Activated T-helper 2 cell treated with anti-CD3 and anti-CD28 coated beads, Interferon-gamma antibody, Interleukin-2, Interleukin-4, amounts not matched to agents 10 μg/mL and 5 μg/mL and 100 μg/mL, durations not matched to agents 14 hours and 24 hours and 36 hours (primary cell): ENCODE measurements around the gene CSTF3. TPM values are rescaled to one million over a fixed set of nuclear protein-coding genes. Genes with fewer than 3 reads are reported as not detected.

Experiments used
- DNase-seq: peaks from one replicate; pipeline ENCODE4 v3.0.0; 2021; ENCODE audit warnings: low spot score
- H3K27ac Mint-ChIP-seq: one replicate; pipeline ENCODE4 v1.8.0; 2021; ENCODE audit warnings: mixed read lengths
- H3K27me3 Mint-ChIP-seq: one replicate; pipeline ENCODE4 v1.8.0; 2021; ENCODE audit warnings: low read depth, mixed read lengths
- H3K36me3 Mint-ChIP-seq: one replicate; pipeline ENCODE4 v1.8.0; 2021; ENCODE audit warnings: low read depth, mixed read lengths
- H3K4me1 Mint-ChIP-seq: one replicate; pipeline ENCODE4 v1.8.0; 2021; ENCODE audit warnings: low read depth, mixed read lengths
- H3K4me3 Mint-ChIP-seq: one replicate; pipeline ENCODE4 v1.8.0; 2021; ENCODE audit warnings: low read depth, mild to moderate bottlenecking, moderate library complexity, mixed read lengths
- H3K9me3 Mint-ChIP-seq: one replicate; pipeline ENCODE4 v1.8.0; 2021; ENCODE audit warnings: mixed read lengths
- intact Hi-C: fragments of 100-400 bp; cut with micrococcal nuclease; formaldehyde crosslinking; loops from one replicate; pipeline ENCODE4 v1.15.1; 2023
- total RNA-seq: library from RNA; stranded (reverse); gene quantifications from 2 replicates; pipeline ENCODE4 v1.2.3, GENCODE V29; 2022

CSTF3 gene
- total RNA-seq, 1 donor from 2014 or later: 38.6 TPM

DNA sequence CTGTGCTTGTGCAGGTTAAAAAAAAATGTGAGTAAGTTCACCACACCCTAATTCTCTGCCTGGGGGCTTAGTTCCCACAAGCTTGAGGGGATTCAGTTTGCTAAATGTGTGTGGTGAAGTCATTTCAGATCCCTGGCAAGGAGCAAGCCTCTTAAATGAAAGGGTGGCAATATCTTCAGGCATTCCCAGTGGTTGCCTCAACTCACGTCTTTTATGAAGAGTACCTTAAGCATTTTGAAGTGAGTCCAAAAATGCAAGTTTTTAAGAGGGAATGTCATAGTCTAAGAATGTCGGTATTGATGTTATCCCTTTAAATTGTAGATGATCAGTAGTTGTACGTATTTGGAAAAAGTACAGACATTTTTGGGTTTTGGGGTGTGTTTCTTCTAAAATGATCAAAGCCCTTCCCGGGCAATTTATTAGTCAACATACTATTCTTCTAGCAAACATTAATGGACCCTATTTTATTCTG lies 117.0 kb downstream of the CSTF3 start:
- peaks cover 38% of the 10 kb centered on the region for H3K4me1 Mint-ChIP-seq
- no peaks in the 10 kb centered on the region for H3K9me3 Mint-ChIP-seq
- peaks cover 56% of the 10 kb centered on the region for H3K36me3 Mint-ChIP-seq
- no peaks in the 10 kb centered on the region for H3K27me3 Mint-ChIP-seq
- no peak overlapping the region for H3K4me3 Mint-ChIP-seq
- DNase-seq: no peak
- no peak overlapping the region for H3K27ac Mint-ChIP-seq
- intact Hi-C loops: loop anchor here (10.0 kb wide), 1 partner anchor 680 kb away; no protein-coding TSS in a partner anchor

DNA sequence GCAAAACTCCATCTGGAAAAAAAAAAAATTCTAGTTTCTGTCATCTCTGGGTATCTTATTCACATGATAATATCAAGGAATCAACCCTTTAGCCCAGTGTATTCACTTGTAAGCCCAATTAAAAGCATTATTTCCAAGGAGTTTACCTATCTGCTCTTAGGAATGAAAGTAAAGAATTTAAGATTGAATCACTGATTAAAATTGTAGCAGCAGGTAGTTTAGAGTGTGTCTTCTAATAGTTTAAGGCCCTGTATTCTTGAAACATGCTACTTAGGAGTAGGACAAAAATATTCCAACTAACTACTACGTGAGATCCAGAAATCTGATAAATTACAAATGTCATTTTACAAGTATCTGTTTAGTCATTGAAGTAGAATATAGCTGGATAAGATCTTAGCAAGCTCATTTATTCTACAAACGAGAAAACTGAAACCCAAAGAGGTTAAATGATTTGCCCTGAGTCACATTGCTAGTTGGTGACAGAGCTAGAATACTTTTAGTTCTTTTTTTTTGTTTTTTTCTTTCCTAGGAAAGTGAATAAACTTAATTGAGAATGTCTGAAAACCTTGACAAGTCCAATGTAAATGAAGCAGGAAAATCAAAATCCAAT lies 118.0 kb downstream of the CSTF3 start:
- peaks cover 38% of the 10 kb centered on the region for H3K4me1 Mint-ChIP-seq
- H3K9me3 Mint-ChIP-seq: no peaks in the 10 kb centered on the region
- H3K36me3 Mint-ChIP-seq: peaks cover 53% of the 10 kb centered on the region
- peak overlapping the region; percentile 81 for H3K27ac Mint-ChIP-seq
- intact Hi-C loops: loop anchor here (1.0 to 10.0 kb wide), 2 partner anchors 32 to 681 kb away; no protein-coding TSS in a partner anchor
- H3K4me3 Mint-ChIP-seq: peak overlapping the region; percentile 39
- no peak for DNase-seq
- H3K27me3 Mint-ChIP-seq: no peaks in the 10 kb centered on the region

DNA sequence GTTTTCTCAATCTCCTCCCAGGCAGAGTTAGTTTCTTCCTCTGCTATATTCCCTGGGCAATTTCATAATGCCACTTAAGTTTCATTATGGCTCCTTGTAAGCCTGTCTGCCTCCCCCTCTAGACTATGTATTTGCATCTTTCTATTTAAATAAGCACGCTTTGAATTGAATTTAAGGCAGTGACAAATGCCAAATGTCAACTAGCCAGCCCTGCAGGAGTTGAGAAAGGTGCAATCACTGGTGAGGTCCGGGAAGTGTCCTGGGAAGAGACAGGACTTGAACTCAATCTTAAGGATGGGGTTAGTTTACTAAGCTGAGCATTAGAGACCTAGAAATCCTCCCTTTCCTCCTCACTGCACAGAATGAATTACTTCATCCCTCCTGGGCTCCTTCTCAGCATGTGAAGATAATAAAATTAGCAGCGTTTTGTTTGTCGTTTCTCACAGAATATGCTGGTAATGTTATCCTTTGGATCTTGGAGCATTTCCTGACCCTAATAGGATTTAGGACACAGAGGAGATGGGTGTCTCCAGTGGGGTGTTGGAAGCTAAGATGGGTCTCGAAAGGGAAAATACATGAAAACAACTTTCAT lies 120.3 kb downstream of the CSTF3 start:
- intact Hi-C loops: loop anchor here (1.0 to 10.0 kb wide), 4 partner anchors 22 to 684 kb away; partner anchors contain the start of gene QSER1
- peaks cover 8% of the 10 kb centered on the region for H3K27me3 Mint-ChIP-seq
- peaks cover 38% of the 10 kb centered on the region for H3K4me1 Mint-ChIP-seq
- peaks cover 33% of the 10 kb centered on the region for H3K36me3 Mint-ChIP-seq
- no peaks in the 10 kb centered on the region for H3K9me3 Mint-ChIP-seq
- peak overlapping the region; percentile 93 for H3K27ac Mint-ChIP-seq
- H3K4me3 Mint-ChIP-seq: peak overlapping the region; percentile 81
- DNase-seq: no peak

DNA sequence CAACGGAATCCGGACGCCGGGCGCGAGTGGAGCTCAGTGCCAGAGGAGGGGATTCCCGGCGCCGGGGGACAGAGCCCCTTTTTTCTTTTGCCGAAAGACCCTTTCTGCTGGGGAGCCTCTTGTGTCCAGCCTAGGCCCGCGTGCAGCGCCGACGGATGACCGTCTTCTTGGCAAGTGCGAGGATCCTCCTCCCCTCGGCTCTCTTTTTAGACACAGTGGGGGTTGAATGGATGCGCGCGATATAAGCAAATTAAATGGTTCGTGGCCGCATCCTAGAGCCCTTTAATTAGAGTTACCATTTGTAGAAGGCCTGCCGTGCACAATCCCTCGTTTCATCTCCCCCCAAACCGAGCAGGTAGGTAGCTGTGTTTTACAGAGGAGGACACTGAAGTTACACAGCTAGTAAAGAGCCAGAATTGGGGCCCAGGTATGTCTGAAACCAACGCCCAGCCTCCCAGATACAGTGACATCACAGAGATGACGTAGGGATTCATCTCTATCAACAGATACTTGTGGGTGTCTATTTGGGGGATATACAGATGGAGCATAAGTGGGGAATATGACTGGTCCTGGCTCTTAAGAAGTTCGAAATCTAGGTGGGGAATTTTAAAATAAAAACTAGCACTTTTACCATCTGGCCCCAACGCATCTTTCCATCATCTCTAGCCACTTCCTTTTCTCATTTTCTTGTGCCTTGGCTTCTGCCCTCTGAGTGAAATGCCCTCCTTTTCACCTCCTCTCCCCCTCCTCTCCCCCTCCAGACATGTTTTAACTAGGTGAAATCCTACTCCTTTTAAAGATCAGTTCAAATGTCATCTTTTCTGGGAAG lies 121.0 kb downstream of the CSTF3 start:
- peak overlapping the region; percentile 81 for H3K4me3 Mint-ChIP-seq
- H3K27me3 Mint-ChIP-seq: peaks cover 13% of the 10 kb centered on the region
- no peaks in the 10 kb centered on the region for H3K9me3 Mint-ChIP-seq
- H3K27ac Mint-ChIP-seq: peak overlapping the region; percentile 93
- DNase-seq: peak; percentile 15
- H3K36me3 Mint-ChIP-seq: peaks cover 27% of the 10 kb centered on the region
- intact Hi-C loops: loop anchor here (1.0 to 10.0 kb wide), 4 partner anchors 23 to 685 kb away; partner anchors contain the start of gene QSER1
- H3K4me1 Mint-ChIP-seq: peaks cover 35% of the 10 kb centered on the region

DNA sequence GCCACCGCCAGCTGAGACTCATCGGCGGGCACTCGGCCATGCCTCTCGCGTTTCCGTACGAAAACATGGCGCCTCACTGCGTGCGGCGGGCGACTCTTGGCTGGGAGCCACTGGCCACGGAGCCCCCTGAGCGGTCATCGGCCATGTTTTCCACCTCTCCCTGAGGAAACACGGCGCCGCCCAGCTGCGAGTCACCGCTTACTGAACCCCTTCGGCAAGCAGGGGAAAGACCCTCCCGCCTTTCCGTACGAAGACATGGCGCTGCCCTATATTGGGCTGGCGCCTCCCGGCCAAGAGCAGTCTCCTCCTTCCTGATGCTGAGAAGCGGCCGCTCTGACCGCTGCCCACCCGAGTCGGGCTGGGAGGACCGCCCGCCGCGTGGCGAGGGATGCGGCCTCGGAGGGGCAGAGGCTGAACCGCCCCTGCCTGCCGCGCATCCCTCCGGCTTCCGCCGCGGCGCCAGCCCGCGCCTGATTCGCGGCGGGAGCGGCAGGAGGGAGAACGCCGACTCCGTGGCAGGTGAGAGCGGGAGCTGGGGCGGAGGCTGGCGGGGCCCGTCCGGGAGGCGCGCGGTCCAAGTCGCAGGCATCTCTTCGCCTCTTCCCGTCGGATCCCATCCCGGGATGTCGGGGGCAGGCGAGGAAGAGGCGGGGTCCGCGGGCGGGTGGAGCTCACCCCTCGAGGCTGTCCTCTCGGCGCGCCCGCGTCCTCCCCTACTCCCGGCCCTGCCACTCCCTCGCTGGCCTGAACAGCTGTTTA lies 121.8 kb downstream of the CSTF3 start, which contains the start of gene TCP11L1:
TCP11L1 (plus strand) TSS at position 299 of the 759 bp plus-strand sequence. CDS start 4,202 bp downstream, outside the sequence.
- no peaks in the 10 kb centered on the region for H3K9me3 Mint-ChIP-seq

DNA sequence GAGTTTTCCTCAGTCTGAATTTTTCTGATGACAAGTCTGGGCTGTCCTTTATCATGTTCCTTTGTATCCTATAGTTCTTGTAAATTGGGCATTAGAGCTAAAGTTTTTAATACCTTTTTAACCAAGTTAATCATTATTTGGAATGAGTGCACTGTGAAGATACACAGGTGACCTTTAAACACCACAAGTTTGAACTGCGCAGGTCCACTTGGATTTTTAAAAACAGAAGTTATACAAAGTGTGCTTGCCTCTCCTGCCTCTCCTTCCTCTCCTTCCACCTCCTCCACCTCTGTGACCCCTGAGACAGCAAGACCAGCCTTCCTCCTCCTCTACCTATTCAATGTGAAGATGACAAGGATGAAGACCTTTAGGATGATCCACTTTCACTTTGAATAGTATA lies 126.3 kb downstream of the CSTF3 start:
- Mint-ChIP-seq H3K27me3 (peaks cover 47% of the 10 kb centered on the region), H3K4me3 (no peak overlapping the region), H3K9me3 (no peaks in the 10 kb centered on the region), H3K36me3 (no peaks in the 10 kb centered on the region), H3K4me1 (peaks cover 2% of the 10 kb centered on the region), H3K27ac (no peak overlapping the region)
- DNase-seq: no peak
- intact Hi-C loops: no loop called here

More for the DNA sequence above, 121.8 kb downstream of the CSTF3 start, which contains the start of gene TCP11L1:
- peak; percentile 74 for DNase-seq
- Mint-ChIP-seq H3K4me1 (peaks cover 36% of the 10 kb centered on the region), H3K27me3 (peaks cover 18% of the 10 kb centered on the region), H3K36me3 (peaks cover 19% of the 10 kb centered on the region), H3K4me3 (peak within 1 kb of the TSS; percentile 91), H3K27ac (peak within 1 kb of the TSS; percentile 93)
- intact Hi-C loops: loop anchor here (1.0 to 10.0 kb wide), 5 partner anchors 24 to 685 kb away; partner anchors contain the start of genes CSTF3 and QSER1

Other genes starting within 250 kb of the CSTF3 start
- gene DEPDC7, start 145.6 kb downstream of the CSTF3 start, total RNA-seq: 0.57 and 0.82 TPM in 2 replicates
- 12.4 and 13.8 TPM in 2 replicates for gene TCP11L1, start 121.9 kb downstream of the CSTF3 start, total RNA-seq
- gene HIPK3, start 95.9 kb upstream of the CSTF3 start, total RNA-seq: 38.2 and 40.4 TPM in 2 replicates
- gene KIAA1549L, start 214.6 kb upstream of the CSTF3 start, total RNA-seq: not detected in 2 replicates